ENCODE measurements around the gene AMMECR1. TPM values are rescaled to one million over a fixed set of nuclear protein-coding genes. Genes with fewer than 3 reads are reported as not detected.
A peak's percentile ranks its signal among the peaks of the same experiment; 100 is the strongest.

AMMECR1 gene
- total RNA-seq, 1 donor from 2014 or later, result 10.1 TPM

- Mint-ChIP-seq H3K4me1 (ENCODE audit: unreplicated experiment) (peaks cover 26% of the 10 kb centered on the region), H3K27ac (ENCODE audit: unreplicated experiment) (no peak overlapping the region), H3K36me3 (ENCODE audit: unreplicated experiment) (peaks cover 6% of the 10 kb centered on the region), H3K4me3 (ENCODE audit: unreplicated experiment) (no peak overlapping the region), H3K9me3 (ENCODE audit: unreplicated experiment) (no peaks in the 10 kb centered on the region), H3K27me3 (ENCODE audit: unreplicated experiment) (no peaks in the 10 kb centered on the region)
- no peak for DNase-seq (ENCODE audit: extremely low spot score, unreplicated experiment)
- TF ChIP-seq CTCF (IDR thresholded peaks at IDR 0.05), result no peak
Measured at GRCh38 chrX:110211340-110211739, 106.5 kb downstream of the AMMECR1 start.

- Mint-ChIP-seq H3K4me1 (ENCODE audit: unreplicated experiment) (peaks cover 24% of the 10 kb centered on the region), H3K9me3 (ENCODE audit: unreplicated experiment) (no peaks in the 10 kb centered on the region), H3K27ac (ENCODE audit: unreplicated experiment) (peak overlapping the region; percentile 74), H3K27me3 (ENCODE audit: unreplicated experiment) (no peaks in the 10 kb centered on the region), H3K36me3 (ENCODE audit: unreplicated experiment) (peaks cover 4% of the 10 kb centered on the region), H3K4me3 (ENCODE audit: unreplicated experiment) (peak overlapping the region; percentile 6)
- no peak for TF ChIP-seq CTCF (IDR thresholded peaks at IDR 0.05)
- DNase-seq (ENCODE audit: extremely low spot score, unreplicated experiment), result no peak
Measured at GRCh38 chrX:110210417-110211139, 107.3 kb downstream of the AMMECR1 start.

- DNase-seq (ENCODE audit: extremely low spot score, unreplicated experiment), result no peak
- TF ChIP-seq CTCF (IDR thresholded peaks at IDR 0.05), result no peak
- H3K4me1 Mint-ChIP-seq (ENCODE audit: unreplicated experiment), result peaks cover 32% of the 10 kb centered on the region
- H3K9me3 Mint-ChIP-seq (ENCODE audit: unreplicated experiment), result no peaks in the 10 kb centered on the region
- no peak overlapping the region for H3K4me3 Mint-ChIP-seq (ENCODE audit: unreplicated experiment)
- peaks cover 4% of the 10 kb centered on the region for H3K36me3 Mint-ChIP-seq (ENCODE audit: unreplicated experiment)
- H3K27me3 Mint-ChIP-seq (ENCODE audit: unreplicated experiment), result no peaks in the 10 kb centered on the region
- no peak overlapping the region for H3K27ac Mint-ChIP-seq (ENCODE audit: unreplicated experiment)
Measured at GRCh38 chrX:110208092-110208491, 109.8 kb downstream of the AMMECR1 start.

- no peaks in the 10 kb centered on the region for H3K9me3 Mint-ChIP-seq (ENCODE audit: unreplicated experiment)
- TF ChIP-seq CTCF (IDR thresholded peaks at IDR 0.05), result no peak
- H3K27ac Mint-ChIP-seq (ENCODE audit: unreplicated experiment), result peak overlapping the region; percentile 64
- no peak overlapping the region for H3K4me3 Mint-ChIP-seq (ENCODE audit: unreplicated experiment)
- peaks cover 20% of the 10 kb centered on the region for H3K4me1 Mint-ChIP-seq (ENCODE audit: unreplicated experiment)
- no peaks in the 10 kb centered on the region for H3K27me3 Mint-ChIP-seq (ENCODE audit: unreplicated experiment)
- peaks cover 8% of the 10 kb centered on the region for H3K36me3 Mint-ChIP-seq (ENCODE audit: unreplicated experiment)
- DNase-seq (ENCODE audit: extremely low spot score, unreplicated experiment), result no peak
Measured at GRCh38 chrX:110204986-110205385, 112.9 kb downstream of the AMMECR1 start.

- H3K4me3 Mint-ChIP-seq (ENCODE audit: unreplicated experiment), result no peak overlapping the region
- no peak overlapping the region for H3K27ac Mint-ChIP-seq (ENCODE audit: unreplicated experiment)
- H3K4me1 Mint-ChIP-seq (ENCODE audit: unreplicated experiment), result peaks cover 12% of the 10 kb centered on the region
- DNase-seq (ENCODE audit: extremely low spot score, unreplicated experiment), result no peak
- TF ChIP-seq CTCF (IDR thresholded peaks at IDR 0.05), result no peak
- no peaks in the 10 kb centered on the region for H3K9me3 Mint-ChIP-seq (ENCODE audit: unreplicated experiment)
- H3K27me3 Mint-ChIP-seq (ENCODE audit: unreplicated experiment), result no peaks in the 10 kb centered on the region
- H3K36me3 Mint-ChIP-seq (ENCODE audit: unreplicated experiment), result peaks cover 3% of the 10 kb centered on the region
Measured at GRCh38 chrX:110201799-110202198, 116.1 kb downstream of the AMMECR1 start.
